ENCODE data around the gene E2F7. TPM values are rescaled to one million over a fixed set of nuclear protein-coding genes. Genes with fewer than 3 reads are reported as not detected.

E2F7 gene
- total and polyA plus RNA-seq, 2 donors (not counting 1 experiment from before 2014, with no cell fraction given): 3.6 to 9.7 TPM

GRCh38 chr12:77010691-77011548 lies 54.4 kb downstream of the E2F7 start:
- TF ChIP-seq EZH2 (IDR thresholded peaks at IDR 0.05; ENCODE audit: low read length, missing control alignments): no peak
- TF ChIP-seq CTCF (conservative IDR thresholded peaks at IDR 0.05 in 1 of 2, IDR thresholded peaks at IDR 0.05 in 1 of 2; ENCODE audit: low read depth in 1 of 2, low read length in 2 of 2): peak; percentile 99 to 100
- no peak overlapping the region for H3K27ac ChIP-seq (ENCODE audit: insufficient read depth, low read length)
- no peak overlapping the region for H2AFZ ChIP-seq (ENCODE audit: low read length)
- no peaks in the 10 kb centered on the region for H3K79me2 ChIP-seq (ENCODE audit: control insufficient read depth, insufficient read depth, low read length)
- peak; percentile 62 to 88 for DNase-seq (ENCODE audit: low read depth in 2 of 2)
- no peak overlapping the region for H3K9ac ChIP-seq (ENCODE audit: insufficient read depth, low read length)
- peak overlapping the region in 1 of 4 experiments; percentile 22 for H3K4me3 ChIP-seq (replicated peaks in 1 of 4; ENCODE audit: control extremely low read depth in 1 of 4, insufficient read depth in 1 of 4, low read depth in 3 of 4, low read length in 4 of 4)
- peaks cover 3% of the 10 kb centered on the region for H3K4me1 ChIP-seq (ENCODE audit: control insufficient read depth, extremely low read depth, insufficient read depth, low read length)
- no peaks in the 10 kb centered on the region for H4K20me1 ChIP-seq (ENCODE audit: control insufficient read depth, extremely low read depth, insufficient read depth, low read length)
- H3K4me2 ChIP-seq (ENCODE audit: extremely low read depth, insufficient read depth, low read length): peak overlapping the region; percentile 52
- no peaks in the 10 kb centered on the region for H3K27me3 ChIP-seq (ENCODE audit: control insufficient read depth, insufficient read depth, low read length)
- no peaks in the 10 kb centered on the region for H3K36me3 ChIP-seq (ENCODE audit: control insufficient read depth, insufficient read depth, low read length)
- H3K9me3 ChIP-seq (ENCODE audit: control insufficient read depth, insufficient read depth, low read depth, low read length): no peaks in the 10 kb centered on the region

- Histone ChIP-seq H3K9ac (ENCODE audit: insufficient read depth, low read length) (no peak overlapping the region), H3K4me3 (replicated peaks in 1 of 4; ENCODE audit: control extremely low read depth in 1 of 4, insufficient read depth in 1 of 4, low read depth in 3 of 4, low read length in 4 of 4) (no peak overlapping the region), H4K20me1 (ENCODE audit: control insufficient read depth, extremely low read depth, insufficient read depth, low read length) (no peaks in the 10 kb centered on the region), H3K27ac (ENCODE audit: insufficient read depth, low read length) (no peak overlapping the region), H3K4me1 (ENCODE audit: control insufficient read depth, extremely low read depth, insufficient read depth, low read length) (peaks cover 3% of the 10 kb centered on the region), H3K9me3 (ENCODE audit: control insufficient read depth, insufficient read depth, low read depth, low read length) (no peaks in the 10 kb centered on the region), H3K27me3 (ENCODE audit: control insufficient read depth, insufficient read depth, low read length) (no peaks in the 10 kb centered on the region), H3K4me2 (ENCODE audit: extremely low read depth, insufficient read depth, low read length) (no peak overlapping the region), H3K79me2 (ENCODE audit: control insufficient read depth, insufficient read depth, low read length) (no peaks in the 10 kb centered on the region), H2AFZ (ENCODE audit: low read length) (no peak overlapping the region), H3K36me3 (ENCODE audit: control insufficient read depth, insufficient read depth, low read length) (no peaks in the 10 kb centered on the region)
- DNase-seq (ENCODE audit: low read depth in 2 of 2): peak in 1 of 2 donors; percentile 9
- TF ChIP-seq EZH2 (IDR thresholded peaks at IDR 0.05; ENCODE audit: low read length, missing control alignments) (no peak), CTCF (conservative IDR thresholded peaks at IDR 0.05 in 1 of 2, IDR thresholded peaks at IDR 0.05 in 1 of 2; ENCODE audit: low read depth in 1 of 2, low read length in 2 of 2) (no peak)
Observed at GRCh38 chr12:77007476-77007875, 57.9 kb downstream of the E2F7 start.

- TF ChIP-seq CTCF (conservative IDR thresholded peaks at IDR 0.05 in 1 of 2, IDR thresholded peaks at IDR 0.05 in 1 of 2; ENCODE audit: low read depth in 1 of 2, low read length in 2 of 2) (no peak), EZH2 (IDR thresholded peaks at IDR 0.05; ENCODE audit: low read length, missing control alignments) (no peak)
- H3K9ac ChIP-seq (ENCODE audit: insufficient read depth, low read length): no peak overlapping the region
- H3K4me3 ChIP-seq (replicated peaks in 1 of 4; ENCODE audit: control extremely low read depth in 1 of 4, insufficient read depth in 1 of 4, low read depth in 3 of 4, low read length in 4 of 4): no peak overlapping the region
- peaks cover 3% of the 10 kb centered on the region for H3K4me1 ChIP-seq (ENCODE audit: control insufficient read depth, extremely low read depth, insufficient read depth, low read length)
- no peak overlapping the region for H3K4me2 ChIP-seq (ENCODE audit: extremely low read depth, insufficient read depth, low read length)
- H3K36me3 ChIP-seq (ENCODE audit: control insufficient read depth, insufficient read depth, low read length): no peaks in the 10 kb centered on the region
- H4K20me1 ChIP-seq (ENCODE audit: control insufficient read depth, extremely low read depth, insufficient read depth, low read length): no peaks in the 10 kb centered on the region
- no peak for DNase-seq (ENCODE audit: low read depth in 2 of 2)
- H3K79me2 ChIP-seq (ENCODE audit: control insufficient read depth, insufficient read depth, low read length): no peaks in the 10 kb centered on the region
- no peaks in the 10 kb centered on the region for H3K9me3 ChIP-seq (ENCODE audit: control insufficient read depth, insufficient read depth, low read depth, low read length)
- no peak overlapping the region for H3K27ac ChIP-seq (ENCODE audit: insufficient read depth, low read length)
- no peak overlapping the region for H2AFZ ChIP-seq (ENCODE audit: low read length)
- H3K27me3 ChIP-seq (ENCODE audit: control insufficient read depth, insufficient read depth, low read length): no peaks in the 10 kb centered on the region
Observed at GRCh38 chr12:77005611-77006098, 59.7 kb downstream of the E2F7 start.

All from fibroblast of lung (primary cell).